HG03064 (cell line): ENCODE data around the gene AEN.
A peak's percentile ranks its signal among the peaks of the same experiment; 100 is the strongest.

Experiments used
- ATAC-seq: cut with Tn5 transposase; IDR thresholded peaks from one replicate; pipeline ENCODE4 v1.9.1; 2021; ENCODE audit warnings: low read depth; ENCODE audit not compliant: unreplicated experiment

Gene AEN, protein sequence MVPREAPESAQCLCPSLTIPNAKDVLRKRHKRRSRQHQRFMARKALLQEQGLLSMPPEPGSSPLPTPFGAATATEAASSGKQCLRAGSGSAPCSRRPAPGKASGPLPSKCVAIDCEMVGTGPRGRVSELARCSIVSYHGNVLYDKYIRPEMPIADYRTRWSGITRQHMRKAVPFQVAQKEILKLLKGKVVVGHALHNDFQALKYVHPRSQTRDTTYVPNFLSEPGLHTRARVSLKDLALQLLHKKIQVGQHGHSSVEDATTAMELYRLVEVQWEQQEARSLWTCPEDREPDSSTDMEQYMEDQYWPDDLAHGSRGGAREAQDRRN

DNA sequence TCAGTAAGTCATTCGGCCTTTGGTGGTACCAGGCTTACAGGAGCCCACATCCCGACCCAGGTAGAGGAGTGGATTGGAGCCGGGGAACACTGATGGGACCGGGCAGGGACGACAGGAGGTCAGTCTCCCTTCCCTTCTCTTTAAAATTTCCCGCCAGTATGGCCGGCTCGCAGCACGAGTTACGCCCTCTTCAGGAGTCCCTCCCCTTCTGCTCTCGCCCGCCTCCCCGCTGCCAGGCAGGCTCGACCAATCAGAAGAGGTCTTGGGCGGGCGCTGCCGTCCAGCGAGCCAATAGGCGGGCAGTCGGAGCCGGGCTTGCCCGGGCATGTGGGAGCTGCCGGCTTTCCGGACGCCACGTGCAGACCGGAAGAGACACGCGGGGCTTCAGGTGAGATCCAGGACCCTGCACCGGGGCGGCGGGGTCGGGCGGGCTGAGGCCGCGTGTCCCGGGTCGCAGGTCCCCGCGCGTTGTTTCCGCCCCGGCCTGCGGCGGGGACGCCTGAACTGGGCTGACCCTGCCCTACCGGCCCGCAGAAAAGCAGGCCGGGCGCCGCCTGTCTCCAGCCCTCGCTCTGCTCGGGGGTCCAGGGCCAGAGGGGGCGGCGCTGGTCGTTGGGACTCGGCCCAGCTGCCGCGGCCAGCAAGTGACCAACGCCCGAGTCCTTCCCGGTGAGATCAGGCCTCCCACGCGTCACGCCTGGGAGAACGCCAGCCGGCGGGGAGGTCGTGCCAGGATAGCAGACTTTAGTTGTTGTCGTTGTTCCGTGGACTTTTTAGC lies at the start of gene AEN:
TSS of gene AEN (plus strand) at position 346 of the 778 bp plus-strand sequence. CDS start 4,870 bp downstream, outside the sequence.
- peak; percentile 94 for ATAC-seq

DNA sequence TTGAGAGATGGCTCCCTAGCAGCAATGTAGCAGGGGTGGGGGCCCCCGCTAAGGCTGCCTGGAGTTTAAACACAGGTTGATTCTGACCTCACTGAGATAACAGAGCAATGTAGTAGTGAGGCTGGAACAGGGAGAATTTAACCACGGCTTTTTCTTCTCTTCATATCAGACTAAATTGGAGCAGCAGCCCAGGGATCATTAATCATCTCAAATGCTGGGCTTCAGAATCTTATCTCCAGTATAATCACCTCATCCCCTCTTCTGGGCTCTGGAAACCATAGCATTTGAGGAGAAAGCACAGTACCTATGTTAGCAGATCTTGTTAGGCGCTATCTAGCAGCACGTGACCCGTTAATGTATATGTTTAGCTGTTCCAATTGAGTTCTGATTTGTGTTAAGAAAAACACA lies 49.3 kb upstream of the AEN start:
- ATAC-seq: no peak

- no peak for ATAC-seq
Observed at GRCh38 chr15:88574077-88574476, 47.1 kb upstream of the AEN start.

DNA sequence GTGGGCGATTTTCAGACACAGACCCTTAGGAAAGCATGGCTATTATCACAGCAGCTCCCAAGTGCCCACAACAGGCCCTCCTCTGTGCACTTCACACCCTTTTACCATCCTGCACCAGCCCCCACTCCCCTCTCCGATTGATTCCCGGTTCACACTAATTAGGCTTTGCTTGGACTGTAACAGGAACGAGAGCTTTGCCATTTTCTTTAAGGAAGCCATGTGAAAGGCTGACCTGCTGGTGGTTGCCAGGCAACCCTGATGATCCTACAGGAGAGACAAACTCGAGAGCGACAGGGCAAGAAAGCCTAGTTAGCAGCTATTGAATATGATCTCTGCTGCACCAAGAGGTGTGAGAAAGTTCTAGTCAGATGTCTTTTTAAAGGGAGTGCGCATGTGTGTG lies 46.5 kb upstream of the AEN start:
- ATAC-seq: no peak

DNA sequence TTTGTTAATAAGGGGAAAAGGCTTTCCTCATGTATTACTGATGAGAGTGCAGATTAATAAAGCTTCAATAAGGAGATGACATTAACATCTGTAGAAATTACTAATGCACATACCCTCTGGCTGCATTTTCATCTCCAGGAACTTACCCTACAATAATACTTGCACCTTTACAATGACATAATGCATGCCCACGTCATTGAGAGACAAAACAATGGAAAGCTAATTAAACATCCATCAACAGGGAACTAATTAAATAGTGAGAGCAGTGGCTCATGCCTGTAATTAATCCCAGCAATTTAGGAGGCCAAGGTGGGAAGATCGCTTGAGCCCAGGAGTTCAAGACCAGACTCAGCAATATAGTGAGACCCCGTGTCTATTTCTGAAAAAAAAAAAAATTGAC lies 41.8 kb upstream of the AEN start:
- no peak for ATAC-seq

DNA sequence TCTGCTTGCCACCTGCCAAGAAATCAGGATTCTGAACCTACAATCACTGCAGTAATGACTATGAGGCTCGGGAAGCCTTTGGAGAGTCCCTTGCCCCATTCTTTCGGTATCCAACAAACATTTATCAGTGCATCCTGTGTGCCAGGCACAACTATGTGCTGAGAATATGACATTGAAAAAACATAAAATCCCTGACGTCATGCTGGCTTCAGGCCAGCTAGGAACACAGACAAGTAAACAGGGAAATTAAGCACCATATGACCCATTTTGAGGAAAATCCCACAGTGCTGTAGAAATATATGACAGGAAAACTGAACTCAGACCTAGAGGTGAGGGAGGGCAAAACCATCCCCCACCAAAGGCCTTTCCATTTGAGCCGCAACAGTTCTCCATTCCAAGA lies 40.6 kb upstream of the AEN start:
- ATAC-seq: no peak

GRCh38 chr15:88586401-88587162 lies 34.6 kb upstream of the AEN start:
- no peak for ATAC-seq

- ATAC-seq: no peak
Observed at GRCh38 chr15:88590759-88591158, 30.4 kb upstream of the AEN start.

- no peak for ATAC-seq
Observed at GRCh38 chr15:88591384-88591783, 29.8 kb upstream of the AEN start.

DNA sequence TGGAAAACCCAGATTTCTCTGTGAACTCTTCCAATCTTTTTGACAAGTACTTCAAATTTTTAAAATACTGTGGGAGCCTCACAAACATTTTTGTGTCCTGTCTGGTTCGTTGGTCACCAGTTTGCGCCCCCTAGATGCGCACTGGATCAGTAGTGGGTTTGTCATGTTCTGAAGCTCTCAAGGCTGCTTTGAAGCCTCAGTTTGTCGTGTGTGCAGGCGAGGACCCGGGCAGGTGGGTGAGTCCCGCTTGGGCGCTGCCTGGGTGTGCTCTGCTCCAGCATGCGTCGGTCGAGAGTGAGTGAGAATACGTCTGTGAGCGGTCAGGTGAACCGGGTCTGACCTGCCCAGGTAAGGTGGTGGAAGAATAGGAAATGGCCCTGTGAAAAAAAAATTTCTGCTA lies 17.3 kb upstream of the AEN start:
- ATAC-seq: no peak

DNA sequence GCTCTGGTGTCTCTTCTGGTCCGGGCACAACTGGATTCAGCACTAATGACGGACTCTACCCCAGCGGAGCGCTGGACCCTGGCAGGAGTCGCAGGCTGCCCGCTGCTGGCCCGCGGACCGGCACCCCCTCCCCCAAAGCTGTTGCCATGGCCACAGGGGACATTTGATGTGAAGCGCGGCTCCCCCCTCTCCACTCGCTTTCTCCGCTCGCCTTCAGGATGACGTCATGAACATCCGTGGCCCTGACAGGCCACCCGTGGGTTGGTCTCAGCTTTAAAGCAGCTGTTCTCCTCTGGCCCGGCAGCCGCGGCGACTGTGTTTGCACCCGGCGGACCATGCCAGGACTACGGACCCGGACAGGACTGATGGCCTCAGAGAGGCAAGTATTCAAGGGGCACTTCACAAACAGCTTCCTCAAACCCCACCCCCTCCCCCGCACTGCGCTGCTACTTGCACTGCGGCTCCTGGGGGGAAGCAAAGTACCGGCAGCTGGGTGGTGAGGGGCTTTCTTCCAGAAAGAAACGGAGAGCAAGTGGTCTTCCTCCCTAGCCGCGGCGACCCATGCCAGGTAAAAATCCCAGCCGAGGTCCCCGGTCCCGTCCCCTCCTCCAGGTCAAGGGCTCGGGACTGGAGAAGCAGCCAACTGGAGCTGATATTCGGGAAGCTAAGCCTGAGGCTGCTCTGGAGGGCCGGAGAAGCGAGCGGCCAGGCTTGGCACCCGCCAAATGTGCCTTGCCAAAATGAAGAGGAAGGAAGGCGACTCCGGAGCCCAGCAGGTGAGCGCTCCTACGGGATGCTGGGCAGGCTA lies 16.6 kb upstream of the AEN start:
- no peak for ATAC-seq

DNA sequence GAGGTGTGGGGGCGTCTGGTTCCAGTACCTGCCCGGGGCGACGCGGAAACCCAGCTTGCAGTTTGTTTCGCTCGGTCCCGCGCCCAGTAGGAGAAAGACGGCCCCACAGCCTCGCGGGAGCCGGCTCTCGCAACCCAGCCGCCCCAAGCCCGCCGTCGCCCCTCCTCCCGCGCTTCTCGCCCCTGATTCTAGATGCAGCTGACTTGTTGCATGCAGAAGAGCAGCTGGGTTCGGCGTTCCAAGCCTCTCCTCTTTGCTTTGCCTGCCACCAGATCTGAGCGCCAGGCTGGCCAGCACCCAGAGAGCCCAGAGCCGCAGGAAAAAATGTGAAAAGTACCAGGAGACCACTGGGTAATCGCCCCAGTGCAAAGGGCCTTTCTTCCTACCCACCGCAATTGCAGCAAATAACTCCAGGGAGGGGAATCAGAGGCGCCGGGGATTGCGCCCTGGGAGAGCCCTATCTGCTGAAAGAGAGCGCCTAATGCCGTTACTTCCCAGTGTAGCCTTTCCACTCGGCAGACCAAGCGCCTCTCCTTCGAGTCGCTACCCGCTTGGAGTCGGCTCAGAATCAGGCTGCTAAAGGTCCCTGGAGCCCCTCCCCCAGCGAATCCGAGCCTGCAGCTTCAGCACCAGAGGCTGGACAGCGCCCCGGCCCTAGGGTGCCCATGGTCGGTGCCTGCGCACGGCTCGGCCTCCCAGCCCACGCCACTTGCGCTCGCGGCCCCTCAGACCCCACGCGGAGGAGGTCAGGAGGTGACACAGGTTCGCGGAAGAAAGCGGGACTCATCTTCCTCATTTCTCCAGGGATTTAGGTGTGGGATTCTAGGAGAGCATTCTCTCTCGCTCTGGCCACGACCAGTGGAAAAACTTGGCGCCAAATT lies 15.7 kb upstream of the AEN start:
- ATAC-seq: no peak

DNA sequence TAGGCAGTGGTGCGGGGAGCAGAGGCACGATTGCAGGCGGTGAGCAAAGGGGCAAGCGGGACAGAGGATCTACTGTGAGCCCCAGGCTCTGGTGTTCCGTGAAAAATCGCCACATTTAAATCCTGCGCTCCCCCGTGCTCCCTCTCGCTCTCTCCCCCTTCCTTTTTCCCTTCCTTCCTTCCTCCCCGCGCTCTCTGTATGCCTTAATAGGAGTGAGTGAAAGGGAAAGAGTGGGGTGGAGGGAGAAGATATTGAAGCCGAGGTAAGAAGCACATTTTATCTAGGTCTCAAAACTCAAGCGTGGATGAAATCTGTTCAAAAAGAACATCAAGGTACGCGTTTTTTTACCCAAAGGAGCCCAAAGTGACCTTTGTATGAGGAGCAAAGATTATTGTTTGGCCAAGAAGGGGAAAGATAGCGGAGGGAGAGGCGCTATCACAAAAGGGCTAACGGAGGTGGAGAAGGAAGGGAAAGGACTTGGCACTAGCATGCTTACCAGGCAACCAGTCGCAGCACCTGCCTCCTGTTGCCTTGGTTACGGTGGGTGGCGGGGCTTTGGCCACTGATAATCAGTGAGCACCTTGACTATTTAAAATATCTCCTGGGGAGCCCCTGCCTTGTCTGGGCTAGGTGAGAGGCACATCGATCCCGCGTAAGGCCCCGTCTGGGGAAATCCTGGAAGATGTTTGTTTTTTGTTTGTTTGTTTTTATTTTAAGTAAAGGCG lies 14.9 kb upstream of the AEN start:
- no peak for ATAC-seq

DNA sequence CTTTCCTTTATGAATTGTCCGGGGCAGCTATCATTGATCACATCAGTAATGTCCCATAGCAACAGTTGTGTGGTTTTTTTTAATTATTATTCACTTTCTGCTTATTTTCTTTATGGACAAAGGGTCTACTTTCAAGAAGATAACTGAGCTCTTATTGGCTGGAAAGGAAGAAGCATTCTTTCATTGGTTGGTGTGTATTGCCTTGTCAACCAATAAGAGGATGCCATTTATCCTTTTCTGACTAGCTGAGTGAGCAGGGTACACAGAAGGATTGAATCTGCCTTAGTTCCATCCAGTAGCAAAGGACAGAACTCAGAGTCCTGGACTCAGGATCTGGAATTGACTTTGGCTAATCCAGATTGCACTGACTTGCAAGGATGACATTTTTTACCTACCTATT lies 13.2 kb upstream of the AEN start:
- ATAC-seq: no peak

- no peak for ATAC-seq
Observed at GRCh38 chr15:88608607-88609181, 12.4 kb upstream of the AEN start.

DNA sequence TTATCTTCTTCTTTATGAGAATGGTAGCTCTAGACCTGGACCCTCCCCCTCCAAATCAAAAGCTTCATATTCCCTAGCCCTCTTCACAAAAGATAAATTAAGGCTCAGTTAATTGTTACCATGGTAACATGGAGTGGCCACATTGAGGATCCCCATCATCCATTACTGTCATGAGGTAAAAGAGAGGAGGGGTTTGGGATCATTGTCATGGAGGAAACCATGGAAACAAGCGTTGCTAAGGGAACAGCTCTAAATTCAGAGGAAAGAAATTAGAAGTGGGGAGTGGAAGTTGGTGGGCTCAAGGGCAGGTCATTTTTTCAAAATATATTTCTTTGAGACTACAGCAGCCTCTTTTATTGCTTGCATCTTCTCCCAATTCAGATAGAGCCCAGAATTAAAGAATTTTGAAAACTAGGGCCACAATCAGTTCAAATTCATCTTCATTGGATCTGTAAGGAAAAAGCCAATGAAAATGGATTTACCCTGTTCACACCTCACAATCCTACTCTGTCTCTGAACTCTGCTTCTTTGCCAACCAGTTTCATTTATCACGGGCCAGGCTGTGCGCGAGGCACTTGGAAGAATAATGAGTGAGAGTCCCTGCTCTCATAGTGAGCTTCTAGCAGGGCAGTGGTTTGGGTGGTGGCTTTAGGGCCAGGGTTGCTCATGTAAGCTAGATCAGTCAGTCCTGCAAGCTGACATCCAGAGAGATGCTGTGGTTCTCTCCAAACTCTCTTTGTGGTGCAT lies 11.6 kb upstream of the AEN start:
- ATAC-seq: no peak

- no peak for ATAC-seq
Observed at GRCh38 chr15:88610701-88611231, 10.4 kb upstream of the AEN start.
